Brain microvascular endothelial cell (primary cell): ENCODE data around the gene MUC12.
"Not testable (repeated sequence)": the region's sequence is repeated elsewhere in the genome, so short reads cannot be mapped to it uniquely, and the experiment has no call there.

Experiments used
- DNase-seq: peaks from one replicate; pipeline ENCODE4 v3.0.0-alpha.2; 2020
- H3K27ac ChIP-seq: fragments of 250-450 bp; sonication (Bioruptor Pico); 2 replicates; pipeline ENCODE4 v1.5.1; 2020; ENCODE audit warnings: mild to moderate bottlenecking, moderate library complexity
- H3K27me3 ChIP-seq: fragments of 250-450 bp; sonication (Bioruptor Pico); replicated peaks from 2 replicates; pipeline ENCODE4 v1.5.1; 2020; ENCODE audit warnings: mild to moderate bottlenecking
- H3K36me3 ChIP-seq: fragments of 250-450 bp; sonication (Bioruptor Pico); replicated peaks from 2 replicates; pipeline ENCODE4 v1.5.1; 2020; ENCODE audit warnings: mild to moderate bottlenecking
- H3K4me3 ChIP-seq: 2 replicates; pipeline ENCODE4 v1.5.1; 2011; ENCODE audit warnings: low read depth, mild to moderate bottlenecking, control low read depth, low read length, moderate library complexity
- in situ Hi-C: cut with HindIII; loops from 2 replicates; pipeline ENCODE4 v1.10.0; 2017; ENCODE audit warnings: low sequenced_read_pairs, low pct_ligation_motif_present
- TF ChIP-seq, protein P1 (sequence below): IDR thresholded peaks from 2 replicates; pipeline ENCODE4 v1.5.1; 2011; ENCODE audit warnings: low read depth, mild to moderate bottlenecking, moderate library complexity, low read length, control low read depth, inconsistent platforms; ENCODE audit errors: missing control alignments

The MUC12 gene, protein sequence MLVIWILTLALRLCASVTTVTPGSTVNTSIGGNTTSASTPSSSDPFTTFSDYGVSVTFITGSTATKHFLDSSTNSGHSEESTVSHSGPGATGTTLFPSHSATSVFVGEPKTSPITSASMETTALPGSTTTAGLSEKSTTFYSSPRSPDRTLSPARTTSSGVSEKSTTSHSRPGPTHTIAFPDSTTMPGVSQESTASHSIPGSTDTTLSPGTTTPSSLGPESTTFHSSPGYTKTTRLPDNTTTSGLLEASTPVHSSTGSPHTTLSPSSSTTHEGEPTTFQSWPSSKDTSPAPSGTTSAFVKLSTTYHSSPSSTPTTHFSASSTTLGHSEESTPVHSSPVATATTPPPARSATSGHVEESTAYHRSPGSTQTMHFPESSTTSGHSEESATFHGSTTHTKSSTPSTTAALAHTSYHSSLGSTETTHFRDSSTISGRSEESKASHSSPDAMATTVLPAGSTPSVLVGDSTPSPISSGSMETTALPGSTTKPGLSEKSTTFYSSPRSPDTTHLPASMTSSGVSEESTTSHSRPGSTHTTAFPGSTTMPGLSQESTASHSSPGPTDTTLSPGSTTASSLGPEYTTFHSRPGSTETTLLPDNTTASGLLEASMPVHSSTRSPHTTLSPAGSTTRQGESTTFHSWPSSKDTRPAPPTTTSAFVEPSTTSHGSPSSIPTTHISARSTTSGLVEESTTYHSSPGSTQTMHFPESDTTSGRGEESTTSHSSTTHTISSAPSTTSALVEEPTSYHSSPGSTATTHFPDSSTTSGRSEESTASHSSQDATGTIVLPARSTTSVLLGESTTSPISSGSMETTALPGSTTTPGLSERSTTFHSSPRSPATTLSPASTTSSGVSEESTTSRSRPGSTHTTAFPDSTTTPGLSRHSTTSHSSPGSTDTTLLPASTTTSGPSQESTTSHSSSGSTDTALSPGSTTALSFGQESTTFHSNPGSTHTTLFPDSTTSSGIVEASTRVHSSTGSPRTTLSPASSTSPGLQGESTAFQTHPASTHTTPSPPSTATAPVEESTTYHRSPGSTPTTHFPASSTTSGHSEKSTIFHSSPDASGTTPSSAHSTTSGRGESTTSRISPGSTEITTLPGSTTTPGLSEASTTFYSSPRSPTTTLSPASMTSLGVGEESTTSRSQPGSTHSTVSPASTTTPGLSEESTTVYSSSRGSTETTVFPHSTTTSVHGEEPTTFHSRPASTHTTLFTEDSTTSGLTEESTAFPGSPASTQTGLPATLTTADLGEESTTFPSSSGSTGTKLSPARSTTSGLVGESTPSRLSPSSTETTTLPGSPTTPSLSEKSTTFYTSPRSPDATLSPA (N-terminal part only)

DNA sequence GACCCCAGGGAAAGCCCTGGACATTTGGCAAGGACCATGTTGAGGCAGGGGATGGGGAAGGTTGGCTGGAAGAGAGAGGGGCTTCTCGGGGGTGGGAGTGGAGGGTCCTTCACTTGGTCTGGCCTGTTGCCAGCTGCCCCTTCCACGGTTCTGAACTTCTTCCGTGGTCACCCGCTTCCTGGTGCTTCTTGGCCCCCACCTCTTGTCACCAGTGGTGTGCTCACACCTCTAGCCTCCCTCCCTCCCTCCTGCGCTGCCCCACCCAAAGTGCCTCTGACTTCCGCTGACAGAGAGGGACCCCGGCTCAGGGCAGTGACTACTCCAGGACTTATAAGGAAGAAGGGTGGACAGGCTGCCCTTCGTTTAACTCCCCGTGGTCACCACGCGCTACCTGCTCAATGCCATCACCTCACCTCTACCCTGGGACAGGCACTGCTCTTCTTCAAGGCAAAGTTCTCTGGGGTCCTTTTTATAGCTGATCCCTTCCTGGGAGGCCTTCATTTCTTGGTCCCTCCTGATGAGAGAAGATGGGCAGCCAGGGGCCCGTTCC, at the start of gene MUC12:
Gene MUC12 (plus strand): TSS at position 500 of the 550 bp plus-strand sequence. CDS start 58 bp downstream, outside the sequence.
- in situ Hi-C loops, result no loop called here
- no peak within 1 kb of the TSS for H3K27ac ChIP-seq
- TF ChIP-seq, protein P1, sequence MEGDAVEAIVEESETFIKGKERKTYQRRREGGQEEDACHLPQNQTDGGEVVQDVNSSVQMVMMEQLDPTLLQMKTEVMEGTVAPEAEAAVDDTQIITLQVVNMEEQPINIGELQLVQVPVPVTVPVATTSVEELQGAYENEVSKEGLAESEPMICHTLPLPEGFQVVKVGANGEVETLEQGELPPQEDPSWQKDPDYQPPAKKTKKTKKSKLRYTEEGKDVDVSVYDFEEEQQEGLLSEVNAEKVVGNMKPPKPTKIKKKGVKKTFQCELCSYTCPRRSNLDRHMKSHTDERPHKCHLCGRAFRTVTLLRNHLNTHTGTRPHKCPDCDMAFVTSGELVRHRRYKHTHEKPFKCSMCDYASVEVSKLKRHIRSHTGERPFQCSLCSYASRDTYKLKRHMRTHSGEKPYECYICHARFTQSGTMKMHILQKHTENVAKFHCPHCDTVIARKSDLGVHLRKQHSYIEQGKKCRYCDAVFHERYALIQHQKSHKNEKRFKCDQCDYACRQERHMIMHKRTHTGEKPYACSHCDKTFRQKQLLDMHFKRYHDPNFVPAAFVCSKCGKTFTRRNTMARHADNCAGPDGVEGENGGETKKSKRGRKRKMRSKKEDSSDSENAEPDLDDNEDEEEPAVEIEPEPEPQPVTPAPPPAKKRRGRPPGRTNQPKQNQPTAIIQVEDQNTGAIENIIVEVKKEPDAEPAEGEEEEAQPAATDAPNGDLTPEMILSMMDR, result no peak
- peaks cover 40% of the 10 kb centered on the region for H3K27me3 ChIP-seq
- no peak within 1 kb of the TSS for H3K4me3 ChIP-seq
- no peak for DNase-seq
- no peaks in the 10 kb centered on the region for H3K36me3 ChIP-seq

GRCh38 chr7:100919779-100920437, 49.5 kb upstream of the MUC12 start:
- H3K27ac ChIP-seq, H3K4me3 ChIP-seq, in situ Hi-C loops, DNase-seq, H3K36me3 ChIP-seq, H3K27me3 ChIP-seq: not testable (repeated sequence)

DNA sequence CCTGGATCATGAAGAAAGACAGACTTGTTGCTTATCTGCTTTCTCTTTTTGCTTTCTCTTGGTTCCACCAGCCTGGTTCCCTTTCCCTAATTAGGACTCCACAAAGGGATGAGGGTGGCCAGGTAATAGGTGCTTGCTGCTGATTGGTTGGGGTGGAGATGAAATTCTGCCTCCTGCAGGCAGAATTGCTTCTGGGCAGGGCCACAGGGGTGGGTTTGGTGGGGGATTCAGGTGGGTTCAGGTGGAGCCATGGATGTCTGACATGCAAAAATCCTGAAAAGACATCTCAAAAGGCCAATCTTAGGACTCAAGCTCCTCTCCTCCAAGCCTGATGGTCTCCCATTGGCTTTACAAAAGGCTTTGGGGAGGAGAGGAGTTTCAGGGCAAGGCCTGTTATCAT, 48.3 kb upstream of the MUC12 start:
- Histone ChIP-seq H3K4me3 (no peak overlapping the region), H3K27ac (no peak overlapping the region), H3K27me3 (no peaks in the 10 kb centered on the region), H3K36me3 (no peaks in the 10 kb centered on the region)
- TF ChIP-seq, protein P1, result no peak
- in situ Hi-C loops, result no loop called here
- DNase-seq, result no peak

GRCh38 chr7:100923616-100924015, 45.7 kb upstream of the MUC12 start:
- H3K4me3 ChIP-seq, H3K27me3 ChIP-seq, H3K27ac ChIP-seq, in situ Hi-C loops, DNase-seq, H3K36me3 ChIP-seq: not testable (repeated sequence)

DNA sequence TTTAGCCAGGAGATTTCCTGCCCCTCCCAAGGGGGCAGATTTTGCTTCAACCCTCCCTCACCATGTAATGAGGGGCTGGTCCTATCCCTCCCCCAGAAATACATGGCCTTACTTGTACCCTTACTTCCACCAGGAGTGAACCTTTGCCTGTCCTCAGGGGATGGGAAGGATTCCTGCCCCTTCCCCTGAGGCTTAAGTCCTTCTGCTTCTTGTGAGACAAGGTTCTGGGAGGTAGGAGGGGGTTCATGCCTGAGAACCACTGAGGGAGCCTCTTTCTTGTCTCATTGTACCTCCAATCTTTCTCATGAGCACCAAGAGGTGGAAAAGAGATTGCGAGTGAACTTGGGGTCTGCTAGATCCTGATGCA, 39.6 kb upstream of the MUC12 start:
- Histone ChIP-seq H3K4me3 (no peak overlapping the region), H3K27me3 (no peaks in the 10 kb centered on the region), H3K27ac (no peak overlapping the region), H3K36me3 (no peaks in the 10 kb centered on the region)
- in situ Hi-C loops, result no loop called here
- no peak for DNase-seq
- TF ChIP-seq, protein P1, result no peak

GRCh38 chr7:100933734-100934133, 35.6 kb upstream of the MUC12 start:
- no peak overlapping the region for H3K4me3 ChIP-seq
- H3K36me3 ChIP-seq, result no peaks in the 10 kb centered on the region
- DNase-seq, result no peak
- in situ Hi-C loops, result no loop called here
- TF ChIP-seq, protein P1, result no peak
- no peak overlapping the region for H3K27ac ChIP-seq
- H3K27me3 ChIP-seq, result no peaks in the 10 kb centered on the region

GRCh38 chr7:100935381-100935780, 34.0 kb upstream of the MUC12 start:
- H3K4me3 ChIP-seq, in situ Hi-C loops, DNase-seq, H3K27ac ChIP-seq, H3K36me3 ChIP-seq, H3K27me3 ChIP-seq: not testable (repeated sequence)

- H3K36me3 ChIP-seq, H3K27ac ChIP-seq, in situ Hi-C loops, DNase-seq, H3K27me3 ChIP-seq, H3K4me3 ChIP-seq: not testable (repeated sequence)
Observed at GRCh38 chr7:100936167-100936566, 33.2 kb upstream of the MUC12 start.
